ENCODE measurements around the gene SEC23IP.

Gene SEC23IP

DNA sequence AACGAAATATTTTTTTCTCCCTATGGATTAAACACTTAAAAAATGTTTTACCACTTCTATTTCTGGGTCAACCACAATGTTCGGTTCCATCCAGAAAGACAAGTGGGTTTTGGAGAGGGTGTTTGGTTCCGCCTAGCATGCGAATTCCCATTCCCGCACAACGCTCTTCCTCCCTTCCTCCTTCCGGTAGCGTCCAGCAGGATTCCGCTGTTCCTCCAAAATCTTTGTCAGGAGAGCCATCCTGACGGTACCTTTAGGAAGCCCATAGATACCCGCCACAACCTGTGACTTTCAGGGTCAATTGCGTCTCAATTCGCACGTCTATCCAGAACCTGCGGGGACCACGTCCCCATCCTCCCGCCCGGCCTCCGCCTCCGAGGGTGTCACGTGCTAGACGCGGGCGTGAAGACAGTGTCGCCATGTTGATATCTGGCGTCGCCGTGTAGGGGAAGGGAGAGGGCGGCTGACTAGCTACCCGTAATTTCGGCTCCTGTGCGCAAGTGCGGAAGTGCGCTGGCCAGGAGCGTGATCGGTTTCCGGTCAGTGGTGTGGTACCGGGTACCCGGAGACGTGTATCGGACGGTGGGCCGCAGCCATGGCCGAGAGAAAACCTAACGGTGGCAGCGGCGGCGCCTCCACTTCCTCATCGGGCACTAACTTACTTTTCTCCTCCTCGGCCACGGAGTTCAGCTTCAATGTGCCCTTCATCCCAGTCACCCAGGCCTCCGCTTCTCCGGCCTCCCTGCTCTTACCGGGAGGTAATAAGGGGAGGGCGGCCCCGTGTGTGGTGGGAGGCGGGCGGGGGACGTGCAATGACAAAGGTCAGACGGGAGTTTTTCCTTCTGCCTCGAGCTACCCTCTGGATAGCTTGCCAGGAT, at the start of gene SEC23IP:
SEC23IP (plus strand) TSS at position 543 of the 878 bp plus-strand sequence; CDS start at position 596, 53 bp downstream.
- ATAC-seq, result peak; percentile 100
- peak within 1 kb of the TSS; percentile 100 for H3K4me3 Mint-ChIP-seq
- peak within 1 kb of the TSS; percentile 100 for H3K27ac Mint-ChIP-seq
- peaks cover 45% of the 10 kb centered on the region for H3K4me1 Mint-ChIP-seq
- peaks cover 8% of the 10 kb centered on the region for H3K9me3 Mint-ChIP-seq
- peaks cover 18% of the 10 kb centered on the region for H3K36me3 Mint-ChIP-seq (ENCODE audit: low read depth)
- DNase-seq, result peak; percentile 93
- H3K27me3 Mint-ChIP-seq, result no peaks in the 10 kb centered on the region

DNA sequence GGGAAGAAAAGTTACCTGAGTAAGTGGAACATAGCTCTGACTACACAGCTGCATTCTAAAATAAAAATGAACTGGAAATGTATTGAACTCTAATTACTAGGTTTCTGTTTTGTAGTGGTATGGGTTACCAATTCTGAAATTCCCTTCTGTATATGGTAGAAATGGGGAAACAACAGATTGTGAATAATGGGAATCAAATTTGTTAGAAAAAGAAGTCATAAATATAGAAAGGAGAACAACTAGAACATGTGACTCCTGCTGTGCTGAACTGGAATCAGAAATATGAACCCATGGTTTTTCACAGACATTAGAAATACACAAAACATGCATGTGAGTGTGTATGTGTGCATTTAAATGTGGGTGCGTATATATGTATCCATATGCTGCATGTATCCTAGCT, 46.9 kb upstream of the SEC23IP start:
- Mint-ChIP-seq H3K27me3 (no peaks in the 10 kb centered on the region), H3K9me3 (no peaks in the 10 kb centered on the region), H3K4me3 (no peak overlapping the region), H3K36me3 (ENCODE audit: low read depth) (peaks cover 70% of the 10 kb centered on the region), H3K27ac (no peak overlapping the region), H3K4me1 (no peaks in the 10 kb centered on the region)
- DNase-seq (no peak), ATAC-seq (no peak)

DNA sequence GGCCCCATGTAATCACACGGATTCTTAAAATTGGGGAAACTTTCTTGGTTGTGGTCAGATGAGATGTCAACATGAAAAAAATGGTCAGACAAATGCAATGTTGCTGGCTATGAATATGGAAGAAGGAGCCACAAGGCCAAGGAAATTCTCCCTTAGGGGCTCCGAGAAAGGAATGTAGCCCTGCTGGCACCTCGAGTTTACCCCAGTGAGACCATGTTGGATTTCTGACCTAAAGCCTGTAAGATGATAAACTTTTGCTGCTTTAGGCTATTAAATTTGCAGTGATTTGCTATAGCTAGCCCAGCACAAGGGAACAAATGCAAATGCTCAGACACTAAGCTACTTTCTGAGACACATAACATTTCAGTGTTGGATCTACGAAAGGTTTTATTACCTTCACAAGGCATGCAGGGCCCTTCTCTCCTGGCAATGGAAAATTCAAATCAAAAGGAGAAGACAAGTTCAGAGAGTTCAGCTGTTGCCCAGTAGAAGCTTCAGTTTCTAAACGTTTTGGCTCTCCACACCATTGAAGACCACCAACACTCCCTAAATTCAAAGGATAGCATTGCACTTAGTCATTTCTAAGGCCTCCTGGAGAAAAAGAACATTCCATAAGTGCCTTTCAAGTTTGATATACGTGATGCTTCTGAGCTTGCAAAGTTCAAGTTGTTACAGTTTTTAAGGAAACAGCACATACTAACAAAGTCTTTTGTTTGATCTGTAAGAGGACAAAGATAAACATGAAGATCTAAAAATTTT, 43.3 kb upstream of the SEC23IP start:
- no peak overlapping the region for H3K27ac Mint-ChIP-seq
- no peaks in the 10 kb centered on the region for H3K9me3 Mint-ChIP-seq
- DNase-seq (no peak), ATAC-seq (no peak)
- no peaks in the 10 kb centered on the region for H3K27me3 Mint-ChIP-seq
- H3K4me1 Mint-ChIP-seq, result no peaks in the 10 kb centered on the region
- no peak overlapping the region for H3K4me3 Mint-ChIP-seq
- peaks cover 58% of the 10 kb centered on the region for H3K36me3 Mint-ChIP-seq (ENCODE audit: low read depth)

DNA sequence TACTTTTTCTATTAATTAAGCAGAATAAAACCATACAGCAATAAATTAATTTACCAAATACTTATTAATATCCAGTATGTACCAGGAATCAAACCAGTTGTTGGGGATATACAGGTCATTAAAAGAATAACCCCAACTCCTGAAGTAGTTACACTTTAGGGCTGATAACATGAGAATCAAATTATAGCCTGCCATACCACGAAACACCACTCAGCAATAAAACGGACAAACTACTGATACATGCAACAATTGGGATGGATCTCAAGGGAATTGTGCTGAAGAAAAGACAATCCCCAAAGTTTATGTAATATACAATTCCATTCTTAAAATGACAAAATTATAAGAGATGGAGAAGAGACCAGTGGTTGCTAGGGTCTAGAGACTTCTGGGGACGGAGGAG, 42.6 kb upstream of the SEC23IP start:
- Mint-ChIP-seq H3K4me3 (no peak overlapping the region), H3K9me3 (no peaks in the 10 kb centered on the region), H3K36me3 (ENCODE audit: low read depth) (peaks cover 53% of the 10 kb centered on the region), H3K4me1 (no peaks in the 10 kb centered on the region), H3K27ac (no peak overlapping the region), H3K27me3 (no peaks in the 10 kb centered on the region)
- DNase-seq (no peak), ATAC-seq (no peak)

DNA sequence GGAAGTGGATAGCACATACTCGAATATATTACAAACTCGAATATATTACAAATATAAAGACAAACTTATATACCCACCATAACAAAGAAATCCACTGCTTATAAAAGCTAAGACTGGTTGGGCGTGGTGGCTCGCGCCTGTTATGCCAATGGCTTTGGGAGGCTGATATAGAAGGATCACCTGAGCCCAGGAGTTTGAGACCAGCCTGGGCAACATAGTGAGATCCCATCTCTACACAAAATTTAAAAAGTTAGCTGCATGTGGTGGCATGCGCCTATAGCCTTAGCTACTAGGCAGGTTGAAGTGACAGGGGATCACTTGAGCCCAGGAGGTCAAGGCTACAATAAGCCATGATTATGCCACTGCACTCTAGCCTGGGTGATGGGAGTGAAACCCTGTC, 40.3 kb upstream of the SEC23IP start:
- Mint-ChIP-seq H3K36me3 (ENCODE audit: low read depth) (peaks cover 51% of the 10 kb centered on the region), H3K27ac (no peak overlapping the region)

DNA sequence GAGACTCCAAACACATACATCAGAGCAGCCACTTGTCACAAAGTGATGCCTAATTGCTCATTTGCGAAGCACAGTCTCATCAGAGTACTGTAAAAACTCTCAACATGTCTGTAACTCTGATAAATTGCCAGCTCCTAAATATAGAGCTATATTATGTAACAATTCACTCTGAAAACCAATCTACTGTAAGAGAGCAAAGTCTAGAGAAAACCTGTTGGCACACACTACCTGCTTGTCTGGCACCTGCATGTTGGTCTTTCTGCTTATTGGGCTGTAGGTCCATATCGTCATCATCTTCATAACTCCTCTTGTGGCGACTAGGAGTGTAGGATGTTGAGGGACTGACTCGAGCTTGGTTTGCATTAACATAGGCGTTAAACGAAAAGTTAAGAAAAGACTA, 39.7 kb upstream of the SEC23IP start:
- peaks cover 49% of the 10 kb centered on the region for H3K36me3 Mint-ChIP-seq (ENCODE audit: low read depth)
- ATAC-seq (no peak), DNase-seq (no peak)
- H3K4me3 Mint-ChIP-seq, result no peak overlapping the region
- H3K27ac Mint-ChIP-seq, result no peak overlapping the region
- no peaks in the 10 kb centered on the region for H3K4me1 Mint-ChIP-seq
- H3K27me3 Mint-ChIP-seq, result no peaks in the 10 kb centered on the region
- no peaks in the 10 kb centered on the region for H3K9me3 Mint-ChIP-seq

More for the DNA sequence above, 40.3 kb upstream of the SEC23IP start:
- H3K9me3 Mint-ChIP-seq, result no peaks in the 10 kb centered on the region
- no peaks in the 10 kb centered on the region for H3K4me1 Mint-ChIP-seq
- no peak for DNase-seq
- no peak for ATAC-seq
- no peaks in the 10 kb centered on the region for H3K27me3 Mint-ChIP-seq
- H3K4me3 Mint-ChIP-seq, result no peak overlapping the region

DNA sequence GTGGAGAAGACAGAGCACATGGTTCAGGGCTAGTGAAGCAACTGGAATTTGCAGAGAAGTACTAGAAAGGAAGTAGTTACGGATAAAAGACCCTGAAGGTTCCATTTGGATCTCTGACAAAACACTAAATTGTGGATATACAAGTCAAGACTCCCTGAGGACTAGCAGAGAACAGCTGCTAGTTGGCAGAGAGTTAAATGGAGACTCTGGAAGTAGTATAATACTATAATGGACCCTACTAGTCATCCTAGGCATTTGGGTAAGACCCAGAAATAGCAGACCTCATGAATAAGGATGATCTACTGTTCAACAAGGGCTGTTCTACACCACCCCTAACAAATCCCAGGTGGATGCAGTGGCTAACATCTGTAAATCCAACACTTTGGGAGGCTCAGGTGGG, 39.0 kb upstream of the SEC23IP start:
- Mint-ChIP-seq H3K27ac (no peak overlapping the region), H3K27me3 (no peaks in the 10 kb centered on the region), H3K4me1 (no peaks in the 10 kb centered on the region), H3K9me3 (no peaks in the 10 kb centered on the region), H3K4me3 (no peak overlapping the region), H3K36me3 (ENCODE audit: low read depth) (peaks cover 43% of the 10 kb centered on the region)
- ATAC-seq (no peak), DNase-seq (no peak)

DNA sequence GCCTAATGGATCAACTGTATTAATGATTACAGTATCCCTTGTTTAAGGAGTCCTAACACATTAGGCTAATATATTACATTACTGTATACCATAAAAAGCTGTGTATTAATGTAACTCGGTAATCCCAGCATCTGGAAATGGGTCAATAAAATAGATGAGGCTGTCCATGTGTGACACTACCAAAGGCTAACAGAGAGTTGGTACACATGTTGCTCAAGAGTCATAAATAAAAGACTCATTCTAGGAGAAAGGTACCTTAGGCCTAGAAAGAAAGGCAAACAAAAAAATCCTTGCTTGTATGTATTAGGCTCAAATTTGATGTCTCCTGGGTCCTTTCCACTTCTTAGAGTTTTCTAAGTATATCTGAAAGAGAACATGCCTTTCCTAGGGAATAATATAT, 34.5 kb upstream of the SEC23IP start:
- Mint-ChIP-seq H3K27me3 (no peaks in the 10 kb centered on the region), H3K27ac (no peak overlapping the region), H3K9me3 (no peaks in the 10 kb centered on the region), H3K36me3 (ENCODE audit: low read depth) (peaks cover 25% of the 10 kb centered on the region), H3K4me1 (peaks cover 29% of the 10 kb centered on the region), H3K4me3 (no peak overlapping the region)
- ATAC-seq (no peak), DNase-seq (no peak)

DNA sequence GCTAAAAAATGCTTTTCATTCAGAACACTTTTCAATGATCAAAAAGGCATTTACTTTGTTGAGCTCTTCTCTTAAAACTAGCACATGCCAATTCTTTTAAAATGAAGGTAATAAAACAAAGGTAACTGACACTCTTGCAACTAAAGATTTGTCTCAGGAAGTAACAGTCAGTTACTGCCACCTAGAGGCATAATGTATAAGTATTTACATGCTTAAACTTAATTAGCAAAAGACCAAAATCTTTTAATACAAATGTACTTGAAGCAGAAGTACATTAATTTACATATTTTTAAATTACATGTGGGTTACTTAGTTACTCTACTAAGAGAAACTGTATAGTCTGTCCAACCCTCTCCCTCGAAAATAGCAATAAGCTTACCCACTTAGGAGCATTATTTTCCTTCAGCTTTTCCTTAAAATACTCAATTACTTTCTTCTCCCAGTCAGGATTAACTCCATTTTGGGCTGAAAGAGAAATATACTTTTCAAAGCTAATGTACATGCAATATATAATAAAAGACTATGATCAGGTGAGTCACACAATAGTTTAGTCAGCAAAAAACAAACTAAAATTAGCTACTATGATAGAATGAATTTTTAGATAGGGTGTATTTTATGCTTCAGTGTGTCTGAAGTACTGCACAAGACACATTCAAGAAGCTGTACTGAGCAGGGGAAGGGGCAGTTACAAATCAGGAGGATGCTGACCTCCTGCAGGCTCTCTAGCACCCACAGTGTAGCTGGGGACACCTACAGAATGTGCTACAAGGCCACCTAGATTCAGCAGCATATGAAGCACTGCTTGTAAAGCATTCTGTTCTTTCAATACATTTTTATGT, 32.9 kb upstream of the SEC23IP start:
- Mint-ChIP-seq H3K4me3 (no peak overlapping the region), H3K27me3 (no peaks in the 10 kb centered on the region), H3K9me3 (peaks cover 5% of the 10 kb centered on the region), H3K27ac (no peak overlapping the region), H3K36me3 (ENCODE audit: low read depth) (peaks cover 30% of the 10 kb centered on the region), H3K4me1 (peaks cover 38% of the 10 kb centered on the region)
- DNase-seq (no peak), ATAC-seq (no peak)

DNA sequence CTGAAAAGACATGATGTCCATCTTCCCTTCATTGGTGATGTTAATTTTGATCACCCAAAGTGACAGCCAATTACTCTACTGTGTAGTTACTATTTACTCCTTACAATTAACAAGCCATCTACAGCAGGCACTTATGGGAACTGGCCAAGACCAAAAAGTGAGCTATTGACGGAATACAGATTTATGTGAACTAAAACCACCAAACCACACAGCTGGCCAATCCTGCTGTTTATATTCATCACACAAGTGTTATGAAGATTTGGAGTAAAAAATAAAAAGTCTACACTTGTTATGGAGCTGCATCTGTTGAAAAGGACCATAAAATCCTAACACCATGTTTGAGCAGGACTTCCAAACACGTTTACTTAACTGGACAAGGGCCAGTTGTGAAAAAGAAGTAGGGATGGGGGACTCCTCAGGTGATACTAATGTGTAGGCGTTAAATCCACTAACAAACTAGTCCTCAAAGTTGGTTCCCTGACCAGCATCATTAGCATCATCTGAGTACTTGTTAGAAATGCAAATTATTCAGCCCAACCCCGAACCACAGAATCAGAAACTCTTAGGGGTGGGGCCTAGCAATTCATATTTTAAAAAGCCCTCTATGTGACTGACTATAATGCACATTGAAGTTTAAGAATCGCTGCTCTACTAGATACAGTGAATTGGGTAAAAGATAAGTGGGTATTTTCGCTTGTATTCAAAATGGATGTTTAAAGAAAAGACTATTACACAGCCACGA, 31.5 kb upstream of the SEC23IP start:
- DNase-seq (no peak), ATAC-seq (no peak)
- Mint-ChIP-seq H3K4me3 (no peak overlapping the region), H3K9me3 (peaks cover 6% of the 10 kb centered on the region), H3K36me3 (ENCODE audit: low read depth) (peaks cover 33% of the 10 kb centered on the region), H3K4me1 (peaks cover 44% of the 10 kb centered on the region), H3K27me3 (no peaks in the 10 kb centered on the region), H3K27ac (no peak overlapping the region)

DNA sequence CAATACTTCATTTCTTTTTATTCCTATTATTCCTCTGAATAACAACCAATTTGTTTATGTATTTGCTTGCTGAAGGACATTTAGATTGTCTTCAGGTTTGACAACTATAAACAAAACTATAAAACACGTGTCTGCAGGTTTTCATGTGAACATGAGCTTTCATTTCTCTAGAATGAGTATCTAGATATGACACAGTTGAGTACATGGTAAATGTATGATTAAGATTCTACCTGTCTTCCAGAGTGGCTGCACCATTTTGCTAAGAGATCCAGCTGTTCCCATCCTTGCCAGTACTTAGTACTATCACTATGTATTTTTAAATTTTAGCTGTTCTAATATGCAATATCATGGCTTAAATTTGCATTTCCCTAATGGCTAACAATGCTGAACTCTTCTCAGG, 30.0 kb upstream of the SEC23IP start:
- Mint-ChIP-seq H3K4me3 (no peak overlapping the region), H3K9me3 (peaks cover 6% of the 10 kb centered on the region), H3K27me3 (no peaks in the 10 kb centered on the region), H3K27ac (no peak overlapping the region), H3K36me3 (ENCODE audit: low read depth) (peaks cover 35% of the 10 kb centered on the region), H3K4me1 (peaks cover 49% of the 10 kb centered on the region)
- ATAC-seq, result no peak
- DNase-seq, result no peak

DNA sequence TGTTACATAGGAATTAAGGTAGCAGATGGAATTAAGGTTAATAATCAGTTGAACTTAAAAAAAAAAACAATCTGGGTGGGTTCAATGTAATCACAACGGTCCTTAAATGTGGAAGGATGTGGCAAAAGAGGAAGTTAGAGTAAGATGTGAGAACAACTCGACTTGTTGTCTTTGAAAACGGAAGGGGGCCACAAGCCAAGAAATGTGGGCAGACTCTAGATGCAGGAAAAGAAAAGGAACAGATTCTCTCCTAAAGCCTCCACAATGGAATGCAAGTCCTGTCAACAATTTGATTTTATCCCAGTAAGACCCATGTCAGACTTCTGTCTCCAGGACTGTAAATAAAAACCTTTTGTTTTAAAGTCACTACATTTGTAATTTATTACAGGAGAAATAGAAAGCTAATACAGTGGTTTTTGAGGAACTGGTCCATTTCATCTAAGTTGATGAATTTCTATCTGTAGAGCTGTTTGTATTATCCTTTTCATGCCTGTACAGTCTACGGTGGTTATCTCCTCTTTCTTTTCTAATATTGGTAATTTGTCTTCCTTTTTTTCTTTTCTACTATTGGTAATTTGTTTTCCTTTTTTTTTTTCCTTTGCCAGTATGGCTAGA, 28.5 kb upstream of the SEC23IP start:
- H3K27ac Mint-ChIP-seq, result peak overlapping the region; percentile 57
- H3K36me3 Mint-ChIP-seq (ENCODE audit: low read depth), result peaks cover 39% of the 10 kb centered on the region
- H3K4me1 Mint-ChIP-seq, result peaks cover 61% of the 10 kb centered on the region
- H3K27me3 Mint-ChIP-seq, result no peaks in the 10 kb centered on the region
- H3K9me3 Mint-ChIP-seq, result peaks cover 6% of the 10 kb centered on the region
- ATAC-seq, result no peak
- no peak overlapping the region for H3K4me3 Mint-ChIP-seq
- DNase-seq, result no peak

DNA sequence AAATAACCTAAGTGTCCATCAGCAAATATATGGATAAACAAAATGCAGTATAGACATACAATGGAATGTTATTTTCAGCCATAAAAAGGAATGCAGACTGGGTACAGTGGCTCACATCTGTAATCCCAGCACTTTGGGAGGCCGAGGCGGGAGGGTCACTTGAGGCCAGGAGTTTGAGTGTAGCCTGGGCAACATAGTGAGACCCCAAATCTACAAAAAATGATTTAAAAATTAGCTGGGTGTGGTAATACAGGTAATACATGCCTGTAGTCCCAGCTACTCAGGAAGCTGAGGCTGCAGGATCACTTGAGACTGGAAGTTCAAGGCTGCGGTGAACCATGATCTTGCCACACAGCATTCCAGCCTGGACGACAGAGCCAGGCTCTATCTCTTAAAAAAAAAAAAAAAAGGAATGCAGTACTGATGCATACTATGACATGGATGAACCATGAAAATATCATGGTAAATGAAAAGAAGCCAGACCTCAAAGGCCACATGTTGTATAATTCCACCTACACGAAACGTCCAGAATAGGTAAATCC, 26.8 kb upstream of the SEC23IP start:
- H3K36me3 Mint-ChIP-seq (ENCODE audit: low read depth), result peaks cover 38% of the 10 kb centered on the region
- H3K27me3 Mint-ChIP-seq, result no peaks in the 10 kb centered on the region
- H3K4me1 Mint-ChIP-seq, result peaks cover 67% of the 10 kb centered on the region
- no peak overlapping the region for H3K4me3 Mint-ChIP-seq
- DNase-seq (no peak), ATAC-seq (no peak)
- H3K27ac Mint-ChIP-seq, result no peak overlapping the region
- peaks cover 6% of the 10 kb centered on the region for H3K9me3 Mint-ChIP-seq
